ENCODE results near the gene EN1. TPM values are rescaled to one million over a fixed set of nuclear protein-coding genes. Genes with fewer than 3 reads are reported as not detected.

The EN1 gene
- total RNA-seq, 2 experiments from 2014 or later: not detected

DNA sequence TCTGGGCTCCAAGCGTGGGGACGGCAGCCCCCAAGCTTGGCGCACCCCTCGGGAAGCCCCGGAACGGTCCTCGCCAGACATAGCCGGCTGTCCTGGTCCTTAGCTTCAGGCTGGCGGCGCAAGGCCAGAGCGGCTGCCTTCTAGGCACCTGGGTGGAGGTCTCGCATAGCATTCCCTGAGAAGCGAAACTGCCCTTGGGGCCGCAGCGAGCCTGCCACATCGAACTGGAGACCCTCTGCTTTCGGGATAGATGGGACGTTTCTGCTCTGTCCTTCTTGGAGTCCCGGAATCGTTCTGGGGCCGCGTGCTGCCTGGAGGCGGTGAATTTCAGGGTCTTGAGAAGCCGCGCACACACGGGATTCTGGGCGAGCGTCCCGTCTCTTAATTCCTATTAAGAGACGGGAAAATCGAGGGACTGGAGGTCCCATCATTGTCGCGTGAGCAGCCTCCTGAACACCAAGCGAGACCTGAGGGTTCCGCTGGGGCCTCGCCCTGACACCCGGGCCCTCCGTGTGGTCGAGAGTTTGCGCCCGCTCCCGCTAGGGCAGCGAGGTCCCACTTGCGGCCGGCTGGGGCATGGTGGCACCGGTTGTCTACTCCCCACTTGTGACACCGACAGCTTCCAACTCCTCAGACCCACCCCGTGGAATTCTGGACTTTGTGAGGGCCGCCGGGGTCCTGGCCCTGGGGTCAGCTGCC is 9.7 kb upstream of the EN1 start:
- Histone ChIP-seq H3K27me3 (ENCODE audit: control insufficient read depth in 1 of 2, insufficient read depth in 2 of 2, low read length in 2 of 2) (peaks cover 91 to 100% of the 10 kb centered on the region in 2 experiments), H3K36me3 (ENCODE audit: insufficient read depth, low read length) (no peaks in the 10 kb centered on the region), H3K9me3 (ENCODE audit: control insufficient read depth in 1 of 2, insufficient read depth in 1 of 2, low read length in 2 of 2) (peaks cover 0 to 55% of the 10 kb centered on the region in 2 experiments), H3K4me1 (ENCODE audit: insufficient read depth, low read length) (peaks cover 46% of the 10 kb centered on the region), H3K4me3 (ENCODE audit: low read length) (no peak overlapping the region), H3K27ac (ENCODE audit: low read depth in 1 of 2, low read length in 2 of 2) (no peak overlapping the region)
- DNase-seq (no peak), ATAC-seq (ENCODE audit: poor library complexity) (no peak)
- TF ChIP-seq, protein P1, sequence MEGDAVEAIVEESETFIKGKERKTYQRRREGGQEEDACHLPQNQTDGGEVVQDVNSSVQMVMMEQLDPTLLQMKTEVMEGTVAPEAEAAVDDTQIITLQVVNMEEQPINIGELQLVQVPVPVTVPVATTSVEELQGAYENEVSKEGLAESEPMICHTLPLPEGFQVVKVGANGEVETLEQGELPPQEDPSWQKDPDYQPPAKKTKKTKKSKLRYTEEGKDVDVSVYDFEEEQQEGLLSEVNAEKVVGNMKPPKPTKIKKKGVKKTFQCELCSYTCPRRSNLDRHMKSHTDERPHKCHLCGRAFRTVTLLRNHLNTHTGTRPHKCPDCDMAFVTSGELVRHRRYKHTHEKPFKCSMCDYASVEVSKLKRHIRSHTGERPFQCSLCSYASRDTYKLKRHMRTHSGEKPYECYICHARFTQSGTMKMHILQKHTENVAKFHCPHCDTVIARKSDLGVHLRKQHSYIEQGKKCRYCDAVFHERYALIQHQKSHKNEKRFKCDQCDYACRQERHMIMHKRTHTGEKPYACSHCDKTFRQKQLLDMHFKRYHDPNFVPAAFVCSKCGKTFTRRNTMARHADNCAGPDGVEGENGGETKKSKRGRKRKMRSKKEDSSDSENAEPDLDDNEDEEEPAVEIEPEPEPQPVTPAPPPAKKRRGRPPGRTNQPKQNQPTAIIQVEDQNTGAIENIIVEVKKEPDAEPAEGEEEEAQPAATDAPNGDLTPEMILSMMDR (IDR thresholded peaks at IDR 0.05): no peak
- Mint-ChIP-seq H3K36me3 (ENCODE audit: low read depth) (no peaks in the 10 kb centered on the region), H3K4me3 (no peak overlapping the region), H3K4me1 (ENCODE audit: low read depth) (peaks cover 30% of the 10 kb centered on the region), H3K9me3 (no peaks in the 10 kb centered on the region), H3K27ac (no peak overlapping the region), H3K27me3 (peaks cover 95% of the 10 kb centered on the region)
- ChIA-PET POLR2A (interaction anchor here (1.5 kb wide), 1 partner anchor 8 kb away, joined by 5 read pairs; no protein-coding TSS in a partner anchor), CTCF (no interaction called here)
- intact Hi-C loops (cut with DNase I, micrococcal nuclease): loop anchor here (5.0 to 10.0 kb wide), 2 partner anchors 552 to 655 kb away; no protein-coding TSS in a partner anchor

DNA sequence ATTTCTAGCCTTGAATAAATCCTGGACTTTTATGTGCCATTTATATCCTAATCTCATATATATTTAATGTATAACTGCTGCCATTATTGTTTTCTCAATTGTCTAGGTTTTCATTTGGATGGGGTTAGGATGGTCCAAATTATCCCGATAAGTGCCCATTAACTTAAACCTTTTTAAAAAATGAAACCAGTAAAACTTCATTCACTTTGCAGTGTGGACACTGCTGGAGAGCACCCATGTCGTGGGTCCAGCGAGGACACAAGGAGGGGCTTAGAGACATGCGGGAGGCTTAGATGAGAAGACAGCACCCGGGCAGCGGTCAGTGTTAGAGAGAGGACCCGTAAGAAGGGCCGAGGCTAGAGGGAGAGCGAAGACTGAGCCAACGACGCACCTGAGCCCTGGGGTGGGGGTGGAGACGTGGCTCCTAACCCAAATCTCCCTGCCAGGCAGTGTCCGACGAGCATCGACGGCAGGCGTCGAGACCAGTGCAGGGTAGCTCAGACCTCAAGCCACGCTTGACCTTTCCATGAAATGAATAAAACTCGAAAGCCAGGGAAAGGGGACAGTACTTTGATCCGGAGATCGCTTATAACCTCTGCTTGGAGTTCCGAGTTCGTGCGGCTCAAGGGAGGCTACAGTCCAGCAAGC is 9.0 kb upstream of the EN1 start:
- Mint-ChIP-seq H3K36me3 (ENCODE audit: low read depth) (no peaks in the 10 kb centered on the region), H3K4me3 (peak overlapping the region; percentile 65), H3K27me3 (peaks cover 95% of the 10 kb centered on the region), H3K9me3 (no peaks in the 10 kb centered on the region), H3K4me1 (ENCODE audit: low read depth) (peaks cover 30% of the 10 kb centered on the region), H3K27ac (no peak overlapping the region)
- peaks cover 0 to 55% of the 10 kb centered on the region in 2 experiments for H3K9me3 ChIP-seq (ENCODE audit: control insufficient read depth in 1 of 2, insufficient read depth in 1 of 2, low read length in 2 of 2)
- H3K36me3 ChIP-seq (ENCODE audit: insufficient read depth, low read length): no peaks in the 10 kb centered on the region
- ChIA-PET CTCF (interaction anchor here (1.3 to 1.8 kb wide), 2 partner anchors 633 to 635 kb away, joined by 9 to 11 read pairs; no protein-coding TSS in a partner anchor), POLR2A (no interaction called here)
- no peak overlapping the region for H3K27ac ChIP-seq (ENCODE audit: low read depth in 1 of 2, low read length in 2 of 2)
- TF ChIP-seq, protein P1 (IDR thresholded peaks at IDR 0.05): no peak
- intact Hi-C loops (cut with DNase I, micrococcal nuclease): loop anchor here (5.0 to 10.0 kb wide), 2 partner anchors 552 to 654 kb away; no protein-coding TSS in a partner anchor
- ATAC-seq (ENCODE audit: poor library complexity) (no peak), DNase-seq (no peak)
- peaks cover 96 to 98% of the 10 kb centered on the region in 2 experiments for H3K27me3 ChIP-seq (ENCODE audit: control insufficient read depth in 1 of 2, insufficient read depth in 2 of 2, low read length in 2 of 2)
- H3K4me1 ChIP-seq (ENCODE audit: insufficient read depth, low read length): peaks cover 46% of the 10 kb centered on the region
- no peak overlapping the region for H3K4me3 ChIP-seq (ENCODE audit: low read length)

DNA sequence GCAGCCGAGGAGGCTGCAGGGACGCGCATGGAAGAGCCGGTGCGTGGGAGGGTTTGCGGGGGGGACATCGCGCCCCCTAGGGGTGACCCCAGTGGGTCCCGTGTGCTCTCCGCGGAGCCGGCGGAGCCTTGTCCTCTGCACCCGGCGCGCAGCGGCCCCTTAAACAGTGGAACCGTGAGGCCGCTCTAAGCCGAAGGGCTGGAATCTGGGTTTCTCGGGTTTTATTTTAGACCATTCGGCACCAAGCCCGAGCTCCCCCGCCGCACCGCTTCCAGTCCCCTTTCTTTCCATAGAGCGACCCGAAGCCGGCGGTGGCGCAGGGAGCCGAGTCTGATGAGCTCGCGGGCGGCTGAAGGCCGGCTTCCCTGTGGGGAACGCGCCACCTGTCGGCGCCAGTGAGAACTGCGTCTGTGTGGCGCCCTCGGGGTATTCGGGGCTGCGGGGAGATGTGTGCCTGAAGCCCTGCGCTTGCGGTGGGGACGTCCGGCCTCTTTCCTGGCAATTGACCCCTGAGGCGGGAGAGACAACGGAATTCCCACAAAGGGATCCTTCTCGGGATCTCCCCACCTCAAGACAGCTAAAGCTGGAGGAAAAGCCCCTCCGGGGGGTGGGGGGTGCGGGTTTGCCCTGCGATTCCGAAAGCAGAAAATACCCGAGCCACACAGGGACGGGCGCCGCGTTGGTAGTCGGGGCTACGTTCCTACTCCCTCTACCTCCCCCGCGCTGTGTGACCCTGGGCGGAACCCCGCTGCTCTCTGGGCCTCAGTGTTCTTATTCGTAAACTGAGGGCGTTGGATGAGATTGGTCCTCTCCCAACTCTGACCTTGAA is 8.2 kb upstream of the EN1 start:
- no peaks in the 10 kb centered on the region for H3K9me3 Mint-ChIP-seq
- Histone ChIP-seq H3K27ac (ENCODE audit: low read depth in 1 of 2, low read length in 2 of 2) (no peak overlapping the region), H3K4me3 (ENCODE audit: low read length) (peak overlapping the region; percentile 42), H3K9me3 (ENCODE audit: control insufficient read depth in 1 of 2, insufficient read depth in 1 of 2, low read length in 2 of 2) (peaks cover 0 to 55% of the 10 kb centered on the region in 2 experiments), H3K4me1 (ENCODE audit: insufficient read depth, low read length) (peaks cover 46% of the 10 kb centered on the region), H3K36me3 (ENCODE audit: insufficient read depth, low read length) (no peaks in the 10 kb centered on the region), H3K27me3 (ENCODE audit: control insufficient read depth in 1 of 2, insufficient read depth in 2 of 2, low read length in 2 of 2) (peaks cover 96 to 98% of the 10 kb centered on the region in 2 experiments)
- intact Hi-C loops (cut with DNase I, micrococcal nuclease): loop anchor here (1.0 to 10.0 kb wide), 5 partner anchors 551 to 809 kb away; no protein-coding TSS in a partner anchor
- TF ChIP-seq, protein P1 (IDR thresholded peaks at IDR 0.05): peak; percentile 95
- H3K4me3 Mint-ChIP-seq: peak overlapping the region; percentile 77
- CTCF ChIA-PET: interaction anchor here (0.5 to 1.8 kb wide), 17 partner anchors 10 to 988 kb away, joined by 3 to 11 read pairs (median 4); no protein-coding TSS in a partner anchor
- no peak overlapping the region for H3K27ac Mint-ChIP-seq
- DNase-seq: peak; percentile 68 to 88 (median 77)
- ATAC-seq (ENCODE audit: poor library complexity): peak; percentile 94
- peaks cover 30% of the 10 kb centered on the region for H3K4me1 Mint-ChIP-seq (ENCODE audit: low read depth)
- POLR2A ChIA-PET: interaction anchor here (0.6 to 1.1 kb wide), 4 partner anchors 8 to 1041 kb away, joined by 3 to 4 read pairs (median 3); partner anchors contain the start of gene EN1
- H3K36me3 Mint-ChIP-seq (ENCODE audit: low read depth): no peaks in the 10 kb centered on the region
- peaks cover 95% of the 10 kb centered on the region for H3K27me3 Mint-ChIP-seq
